GM19035 (cell line): Measurements from ENCODE around the gene CBARP.

Experiments
- ATAC-seq: cut with Tn5 transposase; IDR thresholded peaks from one replicate; pipeline ENCODE4 v1.9.1; 2021; ENCODE audit not compliant: unreplicated experiment

The CBARP gene

DNA sequence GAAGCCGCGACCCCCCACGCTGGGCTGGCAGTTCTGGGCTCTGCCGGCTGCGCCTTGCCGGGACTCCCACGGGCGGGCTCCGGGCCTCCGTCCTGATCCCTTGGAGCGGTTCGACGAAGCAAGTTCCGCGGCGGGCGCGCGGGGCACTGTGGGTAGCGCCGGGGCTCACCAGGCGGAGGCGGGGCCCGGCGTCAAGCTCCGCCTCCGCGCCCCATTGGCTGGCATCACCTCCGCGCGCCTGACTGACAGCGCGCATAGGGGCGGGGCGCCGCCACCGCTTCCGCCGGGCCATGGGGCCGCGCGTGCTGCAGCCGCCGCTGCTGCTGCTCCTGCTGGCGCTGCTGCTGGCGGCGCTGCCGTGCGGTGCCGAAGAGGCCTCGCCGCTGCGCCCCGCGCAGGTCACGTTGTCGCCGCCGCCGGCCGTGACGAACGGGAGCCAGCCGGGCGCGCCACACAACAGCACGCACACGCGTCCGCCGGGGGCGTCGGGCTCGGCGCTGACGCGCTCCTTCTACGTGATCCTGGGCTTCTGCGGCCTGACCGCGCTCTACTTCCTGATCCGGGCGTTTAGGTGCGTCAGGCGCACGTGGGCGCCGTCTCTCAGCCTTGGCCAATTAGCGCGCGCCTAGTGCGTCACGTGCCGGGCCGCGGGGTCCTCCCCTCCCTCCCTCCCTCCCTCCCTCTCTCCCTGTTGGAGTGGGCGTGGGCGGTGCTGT is 37.6 kb upstream of the CBARP start, which contains the start of gene FAM174C:
FAM174C (plus strand) TSS at position 271 of the 716 bp plus-strand sequence; CDS start at position 291, 20 bp downstream.
- ATAC-seq = peak; percentile 75

- ATAC-seq = no peak
Observed at GRCh38 chr19:1274852-1275259, 37.1 kb upstream of the CBARP start.

DNA sequence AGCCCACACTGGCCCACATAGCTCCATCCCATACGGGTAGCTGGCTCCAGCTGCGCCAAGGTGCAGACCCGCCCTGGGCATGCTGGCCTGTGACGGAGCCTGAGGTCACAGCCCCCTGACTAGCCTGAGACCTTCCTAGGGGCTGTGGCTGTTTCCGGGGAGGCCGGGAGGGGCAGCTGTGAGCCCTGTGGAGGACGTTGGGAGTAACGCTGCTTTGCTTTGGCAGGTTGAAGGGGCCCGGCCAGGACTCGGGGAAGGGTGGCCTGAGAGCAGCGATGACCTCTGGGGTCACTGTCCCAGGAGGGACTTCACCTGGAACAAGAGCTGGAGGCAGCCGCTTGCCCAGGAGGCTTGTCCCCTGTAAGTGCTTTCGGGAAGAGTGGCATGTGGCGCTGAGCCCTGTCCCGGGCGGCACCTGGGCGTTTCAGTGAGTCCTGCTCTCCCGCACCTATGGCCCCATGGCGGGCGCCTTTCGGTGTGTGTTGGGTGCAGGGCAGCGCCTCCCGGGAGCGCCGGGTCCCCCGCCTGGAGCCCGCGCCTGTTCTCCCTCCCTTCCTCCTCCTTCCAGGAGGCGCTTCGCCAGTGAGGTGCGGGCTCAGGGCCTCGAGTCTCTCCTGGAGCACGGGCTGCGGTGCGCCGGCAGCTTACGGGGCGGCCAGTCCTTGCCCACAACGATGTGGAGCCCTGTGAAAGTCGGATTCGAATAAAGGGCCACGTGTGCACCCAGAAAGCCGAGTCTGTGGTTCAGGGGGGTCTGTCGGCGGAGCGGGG is 36.5 kb upstream of the CBARP start:
- no peak for ATAC-seq

- no peak for ATAC-seq
Observed at GRCh38 chr19:1273263-1274041, 35.6 kb upstream of the CBARP start.

DNA sequence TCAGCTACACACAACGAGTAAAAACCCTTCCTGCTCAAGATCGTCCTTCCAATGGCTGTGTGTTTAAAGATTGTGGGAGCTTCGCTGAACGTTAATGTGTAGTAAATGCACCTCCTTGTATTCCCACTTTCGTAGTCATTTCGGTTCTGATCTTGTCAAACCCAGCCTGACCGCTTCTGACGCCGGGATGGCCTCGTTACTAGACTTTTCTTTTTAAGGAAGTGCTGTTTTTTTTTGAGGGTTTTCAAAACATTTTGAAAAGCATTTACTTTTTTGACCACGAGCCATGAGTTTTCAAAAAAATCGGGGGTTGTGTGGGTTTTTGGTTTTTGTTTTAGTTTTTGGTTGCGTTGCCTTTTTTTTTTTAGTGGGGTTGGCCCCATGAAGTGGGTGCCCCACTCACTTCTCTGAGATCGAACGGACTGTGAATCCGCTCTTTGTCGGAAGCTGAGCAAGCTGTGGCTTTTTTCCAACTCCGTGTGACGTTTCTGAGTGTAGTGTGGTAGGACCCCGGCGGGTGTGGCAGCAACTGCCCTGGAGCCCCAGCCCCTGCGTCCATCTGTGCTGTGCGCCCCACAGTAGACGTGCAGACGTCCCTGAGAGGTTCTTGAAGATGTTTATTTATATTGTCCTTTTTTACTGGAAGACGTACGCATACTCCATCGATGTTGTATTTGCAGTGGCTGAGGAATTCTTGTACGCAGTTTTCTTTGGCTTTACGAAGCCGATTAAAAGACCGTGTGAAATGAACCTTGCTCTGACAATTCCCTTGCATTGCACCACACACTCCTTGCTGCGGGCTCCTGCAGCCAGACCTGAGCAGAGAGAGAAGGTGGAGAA is 34.8 kb upstream of the CBARP start:
- ATAC-seq = no peak

DNA sequence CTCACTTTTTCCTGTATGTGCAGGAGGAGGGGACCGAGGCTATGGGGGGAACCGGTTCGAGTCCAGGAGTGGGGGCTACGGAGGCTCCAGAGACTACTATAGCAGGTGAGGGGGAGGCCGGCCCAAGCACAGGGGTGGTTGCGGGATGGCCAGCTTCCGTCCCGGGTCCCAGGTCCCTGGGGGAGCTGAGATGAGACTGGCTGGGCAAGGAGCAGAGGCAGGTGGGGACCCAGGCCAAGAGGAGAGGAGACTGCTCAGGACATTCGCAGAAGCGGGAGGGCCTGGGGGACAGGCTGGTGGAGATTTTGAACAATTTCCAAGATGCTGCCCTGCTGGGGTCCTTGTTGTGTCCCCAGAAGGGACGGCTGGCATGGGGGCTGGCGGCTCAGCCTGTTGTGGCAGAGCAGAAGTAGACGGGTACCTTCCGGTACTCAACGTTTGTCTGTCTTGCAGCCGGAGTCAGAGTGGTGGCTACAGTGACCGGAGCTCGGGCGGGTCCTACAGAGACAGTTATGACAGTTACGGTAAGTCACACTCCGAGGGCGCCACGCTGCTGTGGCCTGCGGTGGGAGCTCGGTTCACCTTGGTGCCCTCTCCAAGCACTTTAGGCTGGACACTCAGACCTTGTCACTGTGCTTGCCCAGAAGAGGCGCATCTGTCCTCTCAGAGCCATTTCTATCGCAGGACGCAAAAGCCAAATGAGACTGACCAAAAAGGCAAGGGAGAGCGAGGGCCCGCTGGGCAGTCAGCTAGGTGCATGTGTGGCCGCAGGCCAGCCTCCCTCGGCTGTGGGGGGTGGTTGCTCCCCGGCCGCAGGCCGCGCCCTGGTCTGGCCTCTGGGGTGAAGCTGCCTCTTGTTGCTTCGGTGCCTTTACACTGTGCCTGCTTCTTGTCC is 34.0 kb upstream of the CBARP start:
- no peak for ATAC-seq

- no peak for ATAC-seq
Observed at GRCh38 chr19:1270854-1271527, 33.2 kb upstream of the CBARP start.

DNA sequence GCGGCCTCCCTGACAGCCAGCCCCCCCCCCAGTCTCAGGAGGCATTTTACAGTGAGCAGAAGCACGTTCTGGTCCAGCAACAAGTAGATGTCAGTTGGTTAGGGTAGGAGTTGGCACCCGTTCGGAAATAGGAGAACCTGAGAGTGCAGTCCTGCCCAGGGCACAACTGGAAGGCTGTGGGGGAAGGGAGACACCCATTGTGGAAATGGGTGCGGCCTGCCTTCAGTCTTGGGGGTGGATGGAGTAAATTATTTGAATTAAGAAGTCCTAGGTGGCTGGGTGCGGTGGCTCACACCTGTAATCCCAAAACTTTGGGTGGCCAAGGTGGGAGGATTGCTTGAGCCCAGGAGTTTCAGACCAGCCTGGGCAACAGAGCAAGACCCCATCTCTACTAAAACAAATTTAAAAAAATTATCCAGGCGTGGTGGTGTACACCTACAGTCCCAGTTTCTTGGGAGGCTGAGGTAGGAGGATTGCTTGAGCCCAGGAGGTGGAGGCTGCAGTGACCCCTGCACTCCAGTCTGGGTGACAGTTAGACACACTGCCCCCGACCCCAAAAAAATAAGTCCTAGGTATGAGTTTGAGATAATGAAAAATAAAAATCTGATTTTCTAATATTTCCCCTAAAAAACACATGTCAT is 32.5 kb upstream of the CBARP start:
- no peak for ATAC-seq

DNA sequence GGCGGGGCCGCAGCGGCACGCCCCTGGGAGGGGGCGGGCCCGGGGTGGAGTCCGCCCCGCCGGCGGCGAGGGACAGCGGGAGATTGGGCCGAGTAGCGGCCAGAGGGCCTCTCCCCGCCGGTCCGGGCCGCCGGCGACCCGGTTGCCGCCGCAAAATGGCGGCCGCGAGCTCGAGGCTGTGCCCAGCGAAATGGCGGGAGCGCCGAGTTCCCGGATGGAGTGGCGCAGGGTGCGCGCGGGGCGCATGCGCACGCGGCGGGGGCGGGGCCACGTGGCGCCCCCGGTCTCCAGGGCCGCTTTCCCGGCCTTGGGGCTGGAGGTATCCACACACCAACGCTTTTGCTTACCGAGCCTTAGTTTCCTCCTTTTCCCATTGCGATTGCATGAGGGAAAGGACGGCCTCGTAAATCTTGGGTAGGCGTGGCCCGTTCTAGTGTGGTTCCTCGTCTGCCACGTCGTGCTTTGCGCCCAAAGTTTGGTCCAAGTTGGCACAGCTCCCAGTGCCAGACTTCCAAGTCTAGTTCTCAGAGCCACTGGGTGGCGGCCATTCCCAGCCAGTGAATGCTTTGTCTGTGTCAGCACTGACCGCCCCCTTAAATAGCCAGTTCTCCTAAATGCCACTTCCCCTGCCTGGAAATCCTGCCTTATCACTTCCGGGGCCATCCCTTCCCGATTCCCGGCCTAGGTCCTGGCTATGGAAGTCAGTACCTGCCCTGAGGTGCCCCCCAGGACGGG is 31.8 kb upstream of the CBARP start:
- peak; percentile 28 for ATAC-seq

- ATAC-seq = peak; percentile 67
Observed at GRCh38 chr19:1269065-1269477, 31.3 kb upstream of the CBARP start, which contains the start of gene CIRBP. Gene CIRBP (plus strand): TSS chr19:1269332. CDS start chr19:1270934, 1,602 bp downstream.

DNA sequence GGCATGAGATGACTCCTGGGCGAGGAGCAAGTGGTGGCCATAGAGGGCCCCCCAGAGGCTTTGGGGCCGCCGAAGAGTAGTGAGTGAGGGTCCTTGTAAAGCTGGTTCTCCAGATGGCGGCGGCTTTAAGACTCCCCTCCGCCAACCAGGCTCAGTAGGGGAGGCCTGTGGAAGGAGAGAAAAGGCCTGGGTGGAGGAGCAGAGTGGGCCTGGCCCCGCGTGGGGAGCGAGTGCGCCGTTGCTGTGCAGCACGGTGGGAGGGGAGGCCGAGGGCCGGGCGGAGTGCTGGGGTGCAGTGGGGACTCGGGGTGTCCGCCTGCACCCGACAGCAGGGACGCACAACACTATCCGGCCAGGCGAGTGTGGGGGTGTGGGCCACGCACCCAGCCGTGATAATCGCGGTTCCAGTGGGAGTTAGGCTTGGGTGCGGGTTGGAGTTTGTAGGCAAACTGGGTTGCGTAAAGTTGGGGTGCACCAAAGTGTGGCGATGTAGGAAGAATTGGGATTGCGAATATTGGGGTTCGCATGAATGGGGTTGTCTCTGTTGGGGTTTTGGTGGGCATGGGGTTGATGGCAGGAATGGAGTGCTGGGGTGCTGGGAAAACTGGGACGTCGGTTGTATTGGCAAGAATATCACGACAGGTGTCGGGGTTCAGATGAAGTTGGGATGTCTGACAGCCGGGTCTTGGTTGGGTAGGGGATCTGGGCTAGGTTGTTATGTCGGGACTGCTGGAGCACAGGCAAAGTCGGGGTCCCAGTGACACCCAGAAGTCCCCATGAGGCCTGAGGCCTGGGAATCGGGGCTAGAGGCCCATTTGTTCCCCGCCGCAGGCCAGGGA is 30.6 kb upstream of the CBARP start:
- ATAC-seq = no peak

GRCh38 chr19:1267477-1268225 is 29.8 kb upstream of the CBARP start:
- no peak for ATAC-seq

- peak; percentile 20 for ATAC-seq
Observed at GRCh38 chr19:1266916-1267476, 29.2 kb upstream of the CBARP start.

GRCh38 chr19:1266129-1266915 is 28.5 kb upstream of the CBARP start:
- peak; percentile 30 for ATAC-seq

DNA sequence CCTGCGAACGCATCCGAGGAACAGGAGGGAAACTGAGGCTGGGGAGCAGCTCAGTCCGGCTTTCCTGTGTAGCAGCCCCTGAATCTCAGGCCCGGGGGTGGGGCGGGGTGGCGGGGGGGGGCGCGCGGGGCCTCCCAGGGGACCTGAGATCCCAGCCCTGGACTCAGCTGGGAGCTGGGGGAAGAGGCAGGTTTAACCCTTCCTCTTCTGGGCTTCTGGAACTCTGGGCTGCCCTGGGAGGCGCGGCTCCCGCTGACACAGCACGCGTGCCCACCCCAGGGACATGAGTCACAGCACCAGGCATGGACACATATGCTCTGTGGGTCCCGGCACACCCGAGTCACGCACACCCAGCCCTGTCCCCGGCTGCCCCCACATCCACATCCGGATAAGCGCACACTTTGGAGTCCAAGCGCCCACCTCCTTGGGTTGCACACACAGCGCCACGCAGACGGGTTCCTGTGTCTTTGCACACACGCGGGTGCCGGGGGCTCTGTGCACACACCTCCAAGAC is 27.9 kb upstream of the CBARP start:
- no peak for ATAC-seq
